ENCODE measurements around the gene ZNF438.
"Not testable (repeated sequence)": the region's sequence is repeated elsewhere in the genome, so short reads cannot be mapped to it uniquely, and the experiment has no call there.

Gene ZNF438

DNA sequence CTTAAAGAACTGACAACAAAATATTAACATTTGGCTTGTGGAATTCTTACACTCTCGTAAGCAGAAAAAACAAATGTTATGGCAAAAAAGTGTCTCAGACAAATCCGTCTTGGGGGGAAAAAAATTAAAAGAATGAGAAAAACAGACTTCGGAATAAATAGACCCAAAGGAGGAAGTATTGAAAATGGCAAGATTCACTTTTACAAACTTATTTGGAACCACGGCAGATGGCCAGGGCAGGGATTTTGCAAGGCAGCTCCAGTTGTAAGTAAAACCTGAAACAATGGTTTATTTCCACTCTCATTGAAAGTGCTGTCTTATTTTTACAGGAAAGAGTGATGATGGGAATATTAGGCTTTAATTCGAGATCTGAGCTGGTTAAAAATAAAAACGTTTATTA, 1.5 kb upstream of the ZNF438 start:
- H3K27me3 ChIP-seq, result no peaks in the 10 kb centered on the region
- peak overlapping the region in 5 of 10 experiments; percentile 64 to 79 (median 68); a peak in 3 of 20 replicates for H3K4me3 ChIP-seq
- no peaks in the 10 kb centered on the region for H4K20me1 ChIP-seq
- no peaks in the 10 kb centered on the region for H3K36me3 ChIP-seq
- peaks cover 0 to 10% (median 0%) of the 10 kb centered on the region in 11 experiments; a peak in 4 of 22 replicates for H3K9me3 ChIP-seq (replicated peaks in 1 of 11)
- peak overlapping the region in 10 of 11 experiments; percentile 79 to 96 (median 88); a peak in 19 of 22 replicates for H3K4me2 ChIP-seq
- H3K4me1 ChIP-seq, result peaks cover 13 to 27% (median 16%) of the 10 kb centered on the region in 10 experiments
- H3K9ac ChIP-seq, result peak overlapping the region in 2 of 11 experiments; percentile 86 to 88; a peak in 5 of 22 replicates
- H3K27ac ChIP-seq, result peak overlapping the region in 7 of 11 experiments; percentile 91 to 97 (median 95); a peak in 10 of 22 replicates
- TF ChIP-seq Cebpa-rat (IDR thresholded peaks at IDR 0.05), result no peak

DNA sequence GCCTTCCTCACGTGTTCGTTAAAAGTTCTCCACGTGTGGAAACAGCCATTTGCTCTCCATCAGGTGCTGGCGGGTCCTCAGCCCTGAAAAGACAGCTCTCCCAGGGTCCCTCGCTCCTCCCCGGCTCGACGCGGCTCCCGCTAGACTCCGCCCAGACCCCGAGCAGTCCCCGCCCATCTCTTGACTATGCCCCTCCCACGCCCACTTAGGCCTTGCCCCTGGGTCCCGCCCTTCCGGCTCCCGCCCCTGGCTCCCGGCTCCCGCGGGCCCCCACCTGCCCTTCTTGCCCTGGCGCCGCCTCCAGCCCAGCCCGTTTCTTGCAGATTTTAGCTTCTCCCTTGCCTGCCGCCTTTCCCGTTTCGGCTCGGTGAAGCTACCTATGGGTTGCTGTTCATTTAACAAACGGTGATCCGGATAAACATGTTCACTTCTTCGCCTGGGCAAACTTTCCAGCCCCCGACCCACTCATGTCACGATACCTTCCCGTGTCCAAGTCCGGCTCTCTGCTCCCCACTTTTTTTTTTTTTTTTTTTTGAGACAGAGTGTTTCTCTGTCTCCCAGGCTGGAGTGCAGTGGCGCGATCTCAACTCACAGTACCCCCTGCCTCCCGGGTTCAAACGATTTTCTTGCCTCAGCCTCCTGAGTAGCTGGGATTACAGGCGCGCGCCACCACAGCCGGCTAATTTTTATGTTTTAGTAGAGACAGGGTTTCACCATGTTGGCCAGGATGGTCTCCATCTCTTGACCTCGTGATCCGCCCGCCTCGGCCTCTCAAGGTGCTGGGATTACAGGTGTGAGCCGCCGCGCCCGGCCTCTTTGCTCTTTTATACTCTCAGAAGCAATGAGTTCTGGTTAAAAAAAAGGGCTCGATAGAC, 830 bp upstream of the ZNF438 start:
- Histone ChIP-seq H3K9ac (peak overlapping the region; percentile 81 to 94 (median 89)), H3K4me3 (peak overlapping the region; percentile 63 to 79 (median 68)), H3K27ac (peak overlapping the region; percentile 91 to 97 (median 95)), H3K4me1 (peaks cover 13 to 27% (median 16%) of the 10 kb centered on the region in 10 experiments), H4K20me1 (no peaks in the 10 kb centered on the region), H3K27me3 (no peaks in the 10 kb centered on the region), H3K4me2 (peak overlapping the region; percentile 79 to 96 (median 89)), H3K36me3 (no peaks in the 10 kb centered on the region), H3K9me3 (replicated peaks in 1 of 11) (peaks cover 0 to 3% (median 0%) of the 10 kb centered on the region in 11 experiments; a peak in 3 of 22 replicates)
- no peak for TF ChIP-seq Cebpa-rat (IDR thresholded peaks at IDR 0.05)

DNA sequence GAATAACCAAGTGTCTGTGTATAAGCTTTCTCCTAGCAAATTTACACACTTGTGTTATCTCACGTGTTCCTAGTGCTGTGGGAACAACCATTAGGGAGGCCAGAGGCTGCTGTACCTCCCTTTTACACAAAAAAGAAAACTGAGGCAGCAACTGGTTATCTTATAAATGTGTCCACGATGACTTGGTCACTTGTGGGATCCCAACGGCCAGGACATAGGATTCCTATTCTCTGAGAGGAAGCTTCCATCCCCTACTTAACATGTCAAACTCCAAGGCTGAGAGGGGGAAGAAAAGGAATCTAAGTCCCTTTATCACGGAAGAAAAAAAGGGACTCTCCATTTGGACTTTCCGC, 484 bp downstream of the ZNF438 start:
- TF ChIP-seq Cebpa-rat (IDR thresholded peaks at IDR 0.05), result no peak
- H3K27ac ChIP-seq, result peak overlapping the region; percentile 91 to 97 (median 95)
- peak overlapping the region; percentile 81 to 94 (median 89) for H3K9ac ChIP-seq

DNA sequence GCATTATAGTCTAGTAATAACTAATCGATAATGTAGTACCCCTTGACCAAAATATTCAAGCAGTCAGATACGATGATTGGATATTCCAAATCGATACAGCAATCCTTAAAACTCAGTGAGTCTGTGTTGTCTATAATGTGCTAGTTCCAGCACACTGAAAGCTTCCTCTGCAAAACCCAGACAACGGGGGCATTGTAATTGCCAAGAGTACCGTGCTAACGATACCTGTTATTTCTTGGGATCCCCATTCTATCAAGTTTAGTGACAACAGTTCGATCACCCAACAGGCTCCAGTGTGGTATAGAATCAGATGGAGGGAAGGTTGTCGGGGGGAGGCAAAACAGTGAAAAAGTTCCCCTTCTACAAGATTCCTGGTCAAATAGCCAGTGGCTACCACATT, 865 bp downstream of the ZNF438 start:
- Histone ChIP-seq H3K9me3 (replicated peaks in 1 of 11) (no peaks in the 10 kb centered on the region), H4K20me1 (no peaks in the 10 kb centered on the region), H3K9ac (peak overlapping the region; percentile 81 to 94 (median 89); a peak in 18 of 22 replicates), H3K27ac (peak overlapping the region in 8 of 11 experiments; percentile 94 to 97 (median 95); a peak in 14 of 22 replicates), H3K27me3 (no peaks in the 10 kb centered on the region), H3K4me3 (peak overlapping the region; percentile 63 to 79 (median 68)), H3K4me1 (peaks cover 13 to 27% (median 16%) of the 10 kb centered on the region in 10 experiments), H3K4me2 (peak overlapping the region; percentile 79 to 97 (median 92)), H3K36me3 (no peaks in the 10 kb centered on the region)
- no peak for TF ChIP-seq Cebpa-rat (IDR thresholded peaks at IDR 0.05)

More for the DNA sequence above, 484 bp downstream of the ZNF438 start:
- Histone ChIP-seq H3K4me2 (peak overlapping the region; percentile 79 to 97 (median 92)), H3K9me3 (replicated peaks in 1 of 11) (no peaks in the 10 kb centered on the region), H4K20me1 (no peaks in the 10 kb centered on the region), H3K27me3 (no peaks in the 10 kb centered on the region), H3K4me3 (peak overlapping the region; percentile 63 to 79 (median 68)), H3K4me1 (peaks cover 13 to 27% (median 16%) of the 10 kb centered on the region in 10 experiments), H3K36me3 (no peaks in the 10 kb centered on the region)

DNA sequence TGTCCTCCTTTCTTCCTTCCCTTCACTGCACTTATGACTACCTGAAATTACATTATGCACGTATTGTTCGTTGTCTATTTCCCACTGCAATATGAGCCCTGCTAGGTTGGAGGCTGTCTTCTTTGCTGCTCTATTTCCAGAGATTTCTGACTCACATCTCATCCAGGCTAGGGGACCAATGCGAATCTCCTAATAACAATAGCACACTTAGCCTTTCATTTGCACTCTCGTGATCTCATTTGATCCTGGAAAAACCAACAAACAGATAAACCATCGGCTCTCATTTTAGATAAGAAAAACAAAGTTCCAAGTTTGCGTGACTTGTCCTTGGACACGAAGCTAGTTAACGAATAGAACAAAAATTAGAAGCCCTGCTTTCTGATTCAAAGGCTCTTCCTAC, 1.4 kb downstream of the ZNF438 start:
- TF ChIP-seq Cebpa-rat (IDR thresholded peaks at IDR 0.05), result no peak
- no peaks in the 10 kb centered on the region for H4K20me1 ChIP-seq
- H3K27me3 ChIP-seq, result no peaks in the 10 kb centered on the region
- H3K4me1 ChIP-seq, result peaks cover 13 to 27% (median 16%) of the 10 kb centered on the region in 10 experiments
- no peak overlapping the region for H3K27ac ChIP-seq
- H3K4me2 ChIP-seq, result peak overlapping the region in 3 of 11 experiments; percentile 79 to 97 (median 92); a peak in 5 of 22 replicates
- no peaks in the 10 kb centered on the region for H3K36me3 ChIP-seq
- no peak overlapping the region for H3K9ac ChIP-seq
- no peak overlapping the region for H3K4me3 ChIP-seq
- H3K9me3 ChIP-seq (replicated peaks in 1 of 11), result no peaks in the 10 kb centered on the region

DNA sequence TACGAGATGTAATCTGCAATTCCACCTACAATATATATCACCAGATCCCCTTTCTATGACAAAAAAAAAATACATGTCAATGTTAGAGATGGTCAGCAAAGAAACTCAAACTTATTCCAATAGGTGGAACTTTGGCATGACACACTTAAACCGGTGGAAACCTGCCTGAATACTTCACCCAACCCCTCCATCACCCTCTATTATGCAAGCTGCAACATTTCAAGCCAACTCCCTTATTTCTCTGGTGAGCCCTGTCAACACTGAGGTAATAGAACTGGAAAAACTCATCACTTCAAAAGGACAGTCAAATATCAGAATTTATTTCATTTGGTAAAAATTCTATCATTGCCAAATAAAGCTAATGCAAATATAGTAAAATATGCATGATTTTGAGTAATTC, 3.6 kb downstream of the ZNF438 start:
- H3K36me3 ChIP-seq, result no peaks in the 10 kb centered on the region
- no peak overlapping the region for H3K4me2 ChIP-seq

DNA sequence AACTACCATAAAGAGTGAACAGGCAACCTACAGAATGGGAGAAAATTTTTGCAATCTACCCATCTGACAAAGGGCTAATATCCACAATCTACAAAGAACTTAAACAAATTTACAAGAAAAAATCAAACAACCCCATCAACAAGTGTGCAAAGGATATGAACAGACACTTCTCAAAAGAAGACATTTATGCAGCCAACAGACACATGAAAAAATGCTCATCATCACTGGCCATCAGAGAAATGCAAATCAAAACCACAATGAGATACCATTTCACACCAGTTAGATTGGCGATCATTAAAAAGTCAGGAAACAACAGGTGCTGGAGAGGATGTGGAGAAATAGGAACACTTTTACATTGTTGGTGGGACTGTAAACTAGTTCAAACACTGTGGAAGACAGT, 5.4 kb downstream of the ZNF438 start:
- not testable (repeated sequence) for H3K27me3 ChIP-seq; H3K27ac ChIP-seq; H3K9ac ChIP-seq; H3K36me3 ChIP-seq; H4K20me1 ChIP-seq; H3K9me3 ChIP-seq (replicated peaks in 1 of 11); H3K4me3 ChIP-seq; H3K4me2 ChIP-seq
- peaks cover 5 to 13% (median 7%) of the 10 kb centered on the region in 10 experiments; a peak in 17 of 20 replicates for H3K4me1 ChIP-seq

More for the DNA sequence above, 3.6 kb downstream of the ZNF438 start:
- Histone ChIP-seq H3K27me3 (no peaks in the 10 kb centered on the region), H4K20me1 (no peaks in the 10 kb centered on the region), H3K4me3 (no peak overlapping the region), H3K9ac (no peak overlapping the region), H3K4me1 (peaks cover 13 to 19% (median 14%) of the 10 kb centered on the region in 10 experiments), H3K9me3 (replicated peaks in 1 of 11) (peaks cover 0 to 5% (median 0%) of the 10 kb centered on the region in 11 experiments; a peak in 3 of 22 replicates), H3K27ac (no peak overlapping the region)
- TF ChIP-seq Cebpa-rat (IDR thresholded peaks at IDR 0.05), result no peak

DNA sequence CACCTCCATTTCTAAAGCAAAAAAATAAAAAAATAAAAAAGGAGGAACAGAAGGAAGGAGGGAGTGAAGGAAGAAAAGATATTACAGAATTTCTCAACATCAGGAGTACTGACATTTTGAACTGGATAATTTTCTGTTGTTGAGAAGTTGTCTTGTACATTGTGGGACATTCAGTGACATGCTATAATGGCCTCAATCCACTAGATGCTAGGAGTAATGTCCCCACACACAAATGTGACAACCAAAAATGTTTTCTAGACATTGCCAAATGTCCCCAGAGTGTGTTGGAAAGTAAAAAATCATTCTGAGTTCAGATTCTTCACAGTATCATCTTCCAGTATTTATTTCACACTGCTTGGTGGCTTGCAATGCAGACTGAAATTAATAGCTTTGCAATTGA, 6.5 kb downstream of the ZNF438 start:
- no peak overlapping the region for H3K4me3 ChIP-seq
- no peaks in the 10 kb centered on the region for H3K27me3 ChIP-seq
- H3K27ac ChIP-seq, result no peak overlapping the region
- no peaks in the 10 kb centered on the region for H3K36me3 ChIP-seq
- H3K4me1 ChIP-seq, result peaks cover 0 to 1% (median 0%) of the 10 kb centered on the region in 10 experiments; a peak in 1 of 20 replicates
- no peak overlapping the region for H3K9ac ChIP-seq
- no peak for TF ChIP-seq Cebpa-rat (IDR thresholded peaks at IDR 0.05)
- no peaks in the 10 kb centered on the region for H4K20me1 ChIP-seq
- H3K9me3 ChIP-seq (replicated peaks in 1 of 11), result peaks cover 0 to 5% (median 0%) of the 10 kb centered on the region in 11 experiments; a peak in 3 of 22 replicates
- H3K4me2 ChIP-seq, result no peak overlapping the region

DNA sequence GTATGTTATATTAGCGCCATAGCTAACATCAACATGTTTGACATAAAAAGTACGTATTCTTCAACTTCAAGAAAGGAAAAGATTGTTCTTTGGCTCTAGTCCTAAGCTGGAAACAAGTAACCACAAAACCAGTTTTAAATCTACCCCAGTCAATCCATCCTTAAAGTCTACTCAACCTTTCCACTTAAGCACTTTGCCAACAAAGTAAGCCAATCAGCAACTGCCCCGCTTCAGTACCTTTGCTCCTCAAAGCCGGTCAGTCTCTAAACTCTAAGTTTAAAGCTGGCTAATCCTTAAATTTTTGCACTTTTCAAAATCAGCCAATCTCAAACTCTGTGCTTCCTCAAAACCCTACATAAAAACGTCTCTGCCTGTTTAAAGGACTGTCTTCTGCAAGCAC, 8.1 kb downstream of the ZNF438 start:
- H3K4me3 ChIP-seq, result no peak overlapping the region
- no peak overlapping the region for H3K9ac ChIP-seq
- no peaks in the 10 kb centered on the region for H3K36me3 ChIP-seq
- no peaks in the 10 kb centered on the region for H3K4me1 ChIP-seq
- H4K20me1 ChIP-seq, result no peaks in the 10 kb centered on the region
- no peak overlapping the region for H3K4me2 ChIP-seq
- no peak for TF ChIP-seq Cebpa-rat (IDR thresholded peaks at IDR 0.05)
- H3K9me3 ChIP-seq (replicated peaks in 1 of 11), result peaks cover 0 to 5% (median 0%) of the 10 kb centered on the region in 11 experiments; a peak in 3 of 22 replicates
- H3K27me3 ChIP-seq, result no peaks in the 10 kb centered on the region
- H3K27ac ChIP-seq, result no peak overlapping the region

Measured in BLaER1 treated with 17β-estradiol and CSF1 and Interleukin-3, amounts not matched to agents 10 nM and 100 nM (cell line).